ENCODE data around the gene ZBTB7A.

DNA sequence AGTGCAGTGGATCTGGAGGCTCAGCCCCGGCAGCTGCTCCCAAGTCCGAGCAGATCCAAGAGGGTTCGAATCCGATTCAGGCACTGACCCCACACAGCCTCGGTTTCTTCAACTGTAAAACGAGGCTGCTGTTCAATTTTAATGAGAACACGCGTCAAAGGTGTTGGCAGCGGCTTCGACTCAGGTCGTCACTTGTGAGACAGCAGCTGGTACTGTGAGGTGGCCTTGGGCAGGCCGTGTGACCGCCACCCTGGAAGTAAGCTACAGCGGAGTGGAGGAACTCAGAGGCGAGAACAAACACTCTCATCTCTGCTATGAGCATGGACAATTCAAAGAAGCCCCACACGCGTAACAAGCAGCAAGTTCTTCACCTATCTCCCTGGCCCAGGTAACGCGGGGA, 47.5 kb upstream of the ZBTB7A start:
- TF ChIP-seq, protein P1, sequence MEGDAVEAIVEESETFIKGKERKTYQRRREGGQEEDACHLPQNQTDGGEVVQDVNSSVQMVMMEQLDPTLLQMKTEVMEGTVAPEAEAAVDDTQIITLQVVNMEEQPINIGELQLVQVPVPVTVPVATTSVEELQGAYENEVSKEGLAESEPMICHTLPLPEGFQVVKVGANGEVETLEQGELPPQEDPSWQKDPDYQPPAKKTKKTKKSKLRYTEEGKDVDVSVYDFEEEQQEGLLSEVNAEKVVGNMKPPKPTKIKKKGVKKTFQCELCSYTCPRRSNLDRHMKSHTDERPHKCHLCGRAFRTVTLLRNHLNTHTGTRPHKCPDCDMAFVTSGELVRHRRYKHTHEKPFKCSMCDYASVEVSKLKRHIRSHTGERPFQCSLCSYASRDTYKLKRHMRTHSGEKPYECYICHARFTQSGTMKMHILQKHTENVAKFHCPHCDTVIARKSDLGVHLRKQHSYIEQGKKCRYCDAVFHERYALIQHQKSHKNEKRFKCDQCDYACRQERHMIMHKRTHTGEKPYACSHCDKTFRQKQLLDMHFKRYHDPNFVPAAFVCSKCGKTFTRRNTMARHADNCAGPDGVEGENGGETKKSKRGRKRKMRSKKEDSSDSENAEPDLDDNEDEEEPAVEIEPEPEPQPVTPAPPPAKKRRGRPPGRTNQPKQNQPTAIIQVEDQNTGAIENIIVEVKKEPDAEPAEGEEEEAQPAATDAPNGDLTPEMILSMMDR (IDR thresholded peaks at IDR 0.05 in 2 of 3, conservative IDR thresholded peaks at IDR 0.05 in 1 of 3; ENCODE audit: borderline replicate concordance in 1 of 3, insufficient read depth in 1 of 3, low read depth in 2 of 3, low read length in 2 of 3) = no peak
- TF ChIP-seq SIN3A (IDR thresholded peaks at IDR 0.05; ENCODE audit: low read depth) (no peak), POLR2AphosphoS5 (IDR thresholded peaks at IDR 0.05; ENCODE audit: low read depth, low read length) (no peak), RAD21 (IDR thresholded peaks at IDR 0.05; ENCODE audit: low read depth) (no peak), FOSL1 (IDR thresholded peaks at IDR 0.05; ENCODE audit: low read depth) (no peak), JUND (IDR thresholded peaks at IDR 0.05) (no peak), ZNF274 (IDR thresholded peaks at IDR 0.05; ENCODE audit: low read depth, low read length) (no peak), POLR2A (IDR thresholded peaks at IDR 0.05; ENCODE audit: borderline replicate concordance, extremely low read depth, insufficient read depth, insufficient read length) (no peak), EZH2 (IDR thresholded peaks at IDR 0.05) (no peak), ELF1 (IDR thresholded peaks at IDR 0.05; ENCODE audit: borderline replicate concordance, low read depth) (no peak), SRF (IDR thresholded peaks at IDR 0.05; ENCODE audit: low read depth) (no peak)
- TF ChIP-seq, protein P2, sequence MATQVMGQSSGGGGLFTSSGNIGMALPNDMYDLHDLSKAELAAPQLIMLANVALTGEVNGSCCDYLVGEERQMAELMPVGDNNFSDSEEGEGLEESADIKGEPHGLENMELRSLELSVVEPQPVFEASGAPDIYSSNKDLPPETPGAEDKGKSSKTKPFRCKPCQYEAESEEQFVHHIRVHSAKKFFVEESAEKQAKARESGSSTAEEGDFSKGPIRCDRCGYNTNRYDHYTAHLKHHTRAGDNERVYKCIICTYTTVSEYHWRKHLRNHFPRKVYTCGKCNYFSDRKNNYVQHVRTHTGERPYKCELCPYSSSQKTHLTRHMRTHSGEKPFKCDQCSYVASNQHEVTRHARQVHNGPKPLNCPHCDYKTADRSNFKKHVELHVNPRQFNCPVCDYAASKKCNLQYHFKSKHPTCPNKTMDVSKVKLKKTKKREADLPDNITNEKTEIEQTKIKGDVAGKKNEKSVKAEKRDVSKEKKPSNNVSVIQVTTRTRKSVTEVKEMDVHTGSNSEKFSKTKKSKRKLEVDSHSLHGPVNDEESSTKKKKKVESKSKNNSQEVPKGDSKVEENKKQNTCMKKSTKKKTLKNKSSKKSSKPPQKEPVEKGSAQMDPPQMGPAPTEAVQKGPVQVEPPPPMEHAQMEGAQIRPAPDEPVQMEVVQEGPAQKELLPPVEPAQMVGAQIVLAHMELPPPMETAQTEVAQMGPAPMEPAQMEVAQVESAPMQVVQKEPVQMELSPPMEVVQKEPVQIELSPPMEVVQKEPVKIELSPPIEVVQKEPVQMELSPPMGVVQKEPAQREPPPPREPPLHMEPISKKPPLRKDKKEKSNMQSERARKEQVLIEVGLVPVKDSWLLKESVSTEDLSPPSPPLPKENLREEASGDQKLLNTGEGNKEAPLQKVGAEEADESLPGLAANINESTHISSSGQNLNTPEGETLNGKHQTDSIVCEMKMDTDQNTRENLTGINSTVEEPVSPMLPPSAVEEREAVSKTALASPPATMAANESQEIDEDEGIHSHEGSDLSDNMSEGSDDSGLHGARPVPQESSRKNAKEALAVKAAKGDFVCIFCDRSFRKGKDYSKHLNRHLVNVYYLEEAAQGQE (IDR thresholded peaks at IDR 0.05; ENCODE audit: low read depth) = no peak
- TF ChIP-seq, protein P3, sequence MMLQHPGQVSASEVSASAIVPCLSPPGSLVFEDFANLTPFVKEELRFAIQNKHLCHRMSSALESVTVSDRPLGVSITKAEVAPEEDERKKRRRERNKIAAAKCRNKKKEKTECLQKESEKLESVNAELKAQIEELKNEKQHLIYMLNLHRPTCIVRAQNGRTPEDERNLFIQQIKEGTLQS (IDR thresholded peaks at IDR 0.05) = no peak
